K562 (cell line): ENCODE results near the gene FCGBP. TPM values are rescaled to one million over a fixed set of nuclear protein-coding genes. Genes with fewer than 3 reads are reported as not detected.

Source experiments
- BRF1 ChIP-seq: IDR thresholded peaks from 3 replicates; pipeline ENCODE4 v1.6.1; 2011; ENCODE audit warnings: borderline replicate concordance, mild to moderate bottlenecking; ENCODE audit not compliant: insufficient read length; ENCODE audit errors: extremely low read depth
- DLX4 ChIP-seq: fragments of 250-450 bp; sonication (Bioruptor Pico); IDR thresholded peaks from 2 replicates; pipeline ENCODE4 v1.6.1; 2021; ENCODE audit warnings: mild to moderate bottlenecking
- E2F5 ChIP-seq: sonication (generic); formaldehyde crosslinking; IDR thresholded peaks from 2 replicates; pipeline ENCODE4 v1.8.0; 2022; ENCODE audit warnings: mild to moderate bottlenecking, missing genetic modification reagents
- ESRRB ChIP-seq: fragments of 250-450 bp; sonication (Bioruptor Pico); IDR thresholded peaks from 2 replicates; pipeline ENCODE4 v1.5.0; 2020; ENCODE audit warnings: mild to moderate bottlenecking, moderate library complexity, borderline replicate concordance
- MLLT1 ChIP-seq, 2 experiments: fragments of 450-650 bp; IDR thresholded peaks; 2 replicates each; pipeline ENCODE4 v1.6.1; 2016
- NBN ChIP-seq: fragments of 450-650 bp; IDR thresholded peaks from 2 replicates; pipeline ENCODE4 v1.6.1; 2016; ENCODE audit warnings: low read depth, mild to moderate bottlenecking
- NFE2 ChIP-seq: IDR thresholded peaks from 2 replicates; pipeline ENCODE4 v1.6.1; 2014; ENCODE audit warnings: antibody characterized with exemption, low read depth
- NR2C2 ChIP-seq, 2 experiments: fragments of 200-800 bp in 1 of 2; sonication (Bioruptor generic) in 1 of 2; sonication (generic) in 1 of 2; formaldehyde crosslinking in 1 of 2; IDR thresholded peaks; 2 replicates each; pipeline versions ENCODE4 v1.6.1 to v1.8.0; 2016 to 2022; ENCODE audit warnings: mild to moderate bottlenecking in 1 of 2, missing compliant biosample characterization in 1 of 2, missing genetic modification characterization in 1 of 2, missing genetic modification reagents in 1 of 2
- POLR2AphosphoS5 ChIP-seq: IDR thresholded peaks from 2 replicates; pipeline ENCODE4 v1.6.1; 2011; ENCODE audit warnings: mild to moderate bottlenecking, low read depth, low read length, moderate library complexity; ENCODE audit not compliant: control insufficient read depth, insufficient read depth
- RCOR1 ChIP-seq, 2 experiments: IDR thresholded peaks; 2 replicates each; pipeline ENCODE4 v1.6.1; 2012; ENCODE audit warnings: low read depth in 2 of 2, low read length in 2 of 2, borderline replicate concordance in 1 of 2, improper control_type of control experiment in 1 of 2
- SIX5 ChIP-seq, 2 experiments: IDR thresholded peaks; 2 replicates each; pipeline ENCODE4 v1.6.1; 2011; ENCODE audit warnings: low read length in 2 of 2, borderline replicate concordance in 1 of 2, low read depth in 1 of 2, mild to moderate bottlenecking in 1 of 2, moderate library complexity in 1 of 2; ENCODE audit not compliant: insufficient read depth in 1 of 2
- SMARCA4 ChIP-seq: fragments of 450-650 bp; IDR thresholded peaks from 2 replicates; pipeline ENCODE4 v1.6.1; 2016
- ZNF274 ChIP-seq: IDR thresholded peaks from 2 replicates; pipeline ENCODE4 v1.6.1; 2011; ENCODE audit warnings: low read depth, mild to moderate bottlenecking, low read length, moderate library complexity, borderline replicate concordance
- ZNF444 ChIP-seq: fragments of 250-450 bp; sonication (Bioruptor Pico); IDR thresholded peaks from 2 replicates; pipeline ENCODE4 v1.4.0; 2020; ENCODE audit warnings: mild to moderate bottlenecking, moderate library complexity
- polyA plus RNA-seq, 8 experiments: library from polyadenylated mRNA; depleted of rRNA in 4 of 8; stranded (reverse) in 5 of 8; unstranded in 3 of 8; fragments of >200 nt; fragmentation: Nextera tagmentation in 2 of 8; fragmentation: Illumina TruSeq in 1 of 8; extraction: Ambion mirVana in 2 of 8; extraction: Trizol in 1 of 8; gene quantifications; 2 replicates each; pipeline versions ENCODE4 v1.2.1 to v1.2.3, GENCODE V29; 2011 to 2014; ENCODE audit warnings: inconsistent platforms in 1 of 8, missing spikeins in 1 of 8
- total RNA-seq, 7 experiments: library from RNA; depleted of rRNA in 6 of 7; stranded (reverse); fragments of >200 nt in 6 of 7; fragmentation: Illumina TruSeq in 2 of 7; extraction: Trizol in 2 of 7; gene quantifications; 2 replicates each; pipeline versions ENCODE4 v1.2.1 to v1.2.3, GENCODE V29; 2011 to 2021; ENCODE audit warnings: low replicate concordance in 1 of 7
- TF ChIP-seq, protein P1 (sequence below), 2 experiments: fragments of 450-650 bp; IDR thresholded peaks; 2 replicates each; pipeline ENCODE4 v1.6.1; 2016; ENCODE audit warnings: mild to moderate bottlenecking in 2 of 2, borderline replicate concordance in 1 of 2, low read depth in 1 of 2, moderate library complexity in 1 of 2

The FCGBP gene
- total and polyA plus RNA-seq, 9 of the 15 experiments (the other 6 are each of a cell fraction or from before 2014, with no cell fraction given): 0.01 to 1.5 (median 0.13) TPM; not detected in 4

GRCh38 chr19:39969681-39970424 is 35.4 kb upstream of the FCGBP start (continued):
- TF ChIP-seq, protein P1, sequence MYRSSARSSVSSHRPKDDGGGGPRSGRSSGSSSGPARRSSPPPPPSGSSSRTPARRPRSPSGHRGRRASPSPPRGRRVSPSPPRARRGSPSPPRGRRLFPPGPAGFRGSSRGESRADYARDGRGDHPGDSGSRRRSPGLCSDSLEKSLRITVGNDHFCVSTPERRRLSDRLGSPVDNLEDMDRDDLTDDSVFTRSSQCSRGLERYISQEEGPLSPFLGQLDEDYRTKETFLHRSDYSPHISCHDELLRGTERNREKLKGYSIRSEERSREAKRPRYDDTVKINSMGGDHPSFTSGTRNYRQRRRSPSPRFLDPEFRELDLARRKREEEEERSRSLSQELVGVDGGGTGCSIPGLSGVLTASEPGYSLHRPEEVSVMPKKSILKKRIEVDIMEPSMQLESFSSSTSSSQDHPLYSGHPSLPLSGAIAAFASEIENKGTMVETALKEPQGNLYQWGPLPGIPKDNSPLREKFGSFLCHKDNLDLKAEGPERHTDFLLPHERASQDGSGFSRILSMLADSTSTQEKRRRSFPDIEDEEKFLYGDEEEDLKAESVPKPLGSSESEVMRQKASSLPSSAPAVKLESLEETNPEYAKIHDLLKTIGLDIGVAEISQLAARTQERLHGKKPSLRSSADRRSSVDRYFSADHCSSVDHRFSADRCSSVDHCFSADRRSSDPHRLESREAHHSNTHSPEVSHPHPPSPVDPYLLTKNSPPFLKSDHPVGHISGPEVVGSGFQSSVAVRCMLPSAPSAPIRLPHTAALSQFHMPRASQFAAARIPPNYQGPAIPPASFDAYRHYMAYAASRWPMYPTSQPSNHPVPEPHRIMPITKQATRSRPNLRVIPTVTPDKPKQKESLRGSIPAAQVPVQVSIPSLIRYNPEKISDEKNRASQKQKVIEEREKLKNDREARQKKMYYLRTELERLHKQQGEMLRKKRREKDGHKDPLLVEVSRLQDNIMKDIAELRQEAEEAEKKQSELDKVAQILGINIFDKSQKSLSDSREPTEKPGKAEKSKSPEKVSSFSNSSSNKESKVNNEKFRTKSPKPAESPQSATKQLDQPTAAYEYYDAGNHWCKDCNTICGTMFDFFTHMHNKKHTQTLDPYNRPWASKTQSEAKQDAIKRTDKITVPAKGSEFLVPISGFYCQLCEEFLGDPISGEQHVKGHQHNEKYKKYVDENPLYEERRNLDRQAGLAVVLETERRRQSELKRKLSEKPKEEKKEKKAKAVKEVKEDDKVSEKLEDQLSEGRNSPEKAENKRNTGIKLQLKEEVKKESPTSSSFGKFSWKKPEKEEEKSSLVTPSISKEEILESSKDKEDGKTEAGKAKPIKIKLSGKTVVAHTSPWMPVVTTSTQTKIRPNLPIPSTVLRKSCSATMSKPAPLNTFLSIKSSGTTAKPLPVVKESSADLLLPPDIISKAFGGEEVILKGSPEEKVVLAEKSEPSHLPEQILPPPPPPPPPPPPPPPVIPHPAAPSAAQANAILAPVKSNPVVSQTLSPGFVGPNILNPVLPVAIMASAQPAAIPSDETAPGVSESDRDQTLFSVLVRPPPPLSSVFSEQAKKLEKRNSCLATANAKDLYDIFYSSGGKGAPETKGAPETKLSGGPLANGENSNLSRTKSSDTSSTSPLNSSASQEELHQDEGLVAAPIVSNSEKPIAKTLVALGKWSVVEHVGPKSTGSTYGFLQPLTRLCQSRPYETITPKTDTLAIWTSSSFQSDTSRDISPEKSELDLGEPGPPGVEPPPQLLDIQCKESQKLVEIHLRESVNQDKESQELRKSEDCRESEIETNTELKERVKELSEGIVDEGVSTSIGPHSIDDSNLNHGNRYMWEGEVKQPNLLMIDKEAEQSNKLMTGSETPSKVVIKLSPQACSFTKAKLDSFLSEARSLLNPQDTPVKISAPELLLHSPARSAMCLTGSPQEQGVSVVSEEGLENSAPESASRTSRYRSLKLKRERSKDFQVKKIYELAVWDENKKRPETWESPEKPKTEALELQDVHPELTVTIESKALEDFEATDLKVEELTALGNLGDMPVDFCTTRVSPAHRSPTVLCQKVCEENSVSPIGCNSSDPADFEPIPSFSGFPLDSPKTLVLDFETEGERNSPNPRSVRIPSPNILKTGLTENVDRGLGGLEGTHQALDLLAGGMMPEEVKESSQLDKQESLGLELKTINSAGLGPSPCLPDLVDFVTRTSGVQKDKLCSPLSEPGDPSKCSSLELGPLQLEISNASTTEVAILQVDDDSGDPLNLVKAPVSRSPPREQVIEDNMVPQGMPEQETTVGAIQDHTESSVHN (IDR thresholded peaks at IDR 0.05; ENCODE audit: borderline replicate concordance in 1 of 2, low read depth in 1 of 2): no peak
- TF ChIP-seq SIX5 (IDR thresholded peaks at IDR 0.05; ENCODE audit: borderline replicate concordance in 1 of 2, insufficient read depth in 1 of 2, low read depth in 1 of 2, low read length in 2 of 2): no peak
- no peak for TF ChIP-seq SMARCA4
- TF ChIP-seq NBN: 0 out of 2 replicates have a peak, but pooled peaks have one; percentile 53
- TF ChIP-seq NFE2: no peak
- TF ChIP-seq NR2C2 (CRISPR knock-in tag; IDR thresholded peaks at IDR 0.05): no peak
- peak; percentile 66; the same call in 1 of the 2 replicates for TF ChIP-seq NR2C2 (tag; IDR thresholded peaks at IDR 0.05)
- no peak for TF ChIP-seq BRF1
- no peak for TF ChIP-seq E2F5 (CRISPR knock-in tag)
- TF ChIP-seq MLLT1 (IDR thresholded peaks at IDR 0.05): peak in 1 of 2 experiments; percentile 22; a peak in 1 of 4 replicates
- TF ChIP-seq ZNF444 (CRISPR knock-in tag): no peak
- TF ChIP-seq ESRRB (CRISPR knock-in tag): no peak
- TF ChIP-seq ZNF274: no peak
- no peak for TF ChIP-seq DLX4 (CRISPR knock-in tag)
- TF ChIP-seq POLR2AphosphoS5: no peak
- TF ChIP-seq RCOR1 (IDR thresholded peaks at IDR 0.05; ENCODE audit: borderline replicate concordance in 1 of 2, low read depth in 2 of 2, low read length in 2 of 2): 0 out of 4 replicates have a peak, but pooled peaks of 1 of the 2 experiments have one; percentile 7
